DND-41 (cell line): ENCODE data around the gene KIF1A.
"Not testable (repeated sequence)": the region's sequence is repeated elsewhere in the genome, so short reads cannot be mapped to it uniquely, and the experiment has no call there.

Source experiments
- EZH2 ChIP-seq: IDR thresholded peaks from 3 replicates; pipeline ENCODE4 v1.6.1; 2012; ENCODE audit warnings: borderline replicate concordance, low read depth, mild to moderate bottlenecking, moderate library complexity, low read length, inconsistent platforms; ENCODE audit not compliant: severe bottlenecking
- TF ChIP-seq, protein P1 (sequence below): IDR thresholded peaks from 2 replicates; pipeline ENCODE4 v1.5.1; 2012; ENCODE audit warnings: borderline replicate concordance, low read length, moderate library complexity, mild to moderate bottlenecking; ENCODE audit not compliant: poor library complexity, severe bottlenecking; ENCODE audit errors: extremely low read depth

DNA sequence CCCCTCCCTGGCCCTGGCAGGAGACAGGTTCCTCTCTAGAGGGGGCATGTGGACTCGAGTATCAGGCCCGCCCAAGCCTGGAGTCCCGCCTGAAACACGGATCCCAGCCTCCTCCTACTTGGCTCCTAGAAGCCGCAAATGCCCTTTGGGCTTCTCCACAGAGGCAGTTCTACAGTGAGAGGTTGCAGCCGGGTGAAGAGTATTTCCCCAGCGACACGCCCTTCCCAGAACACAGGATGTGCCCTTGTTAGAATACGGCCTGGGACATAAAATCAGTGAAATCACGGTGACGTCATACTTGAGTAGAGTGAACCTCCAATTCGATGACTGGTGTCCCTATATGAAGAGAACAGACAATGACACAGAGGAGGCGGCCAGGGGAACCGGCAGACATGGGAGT lies 142.0 kb downstream of the KIF1A start:
- TF ChIP-seq, protein P1, sequence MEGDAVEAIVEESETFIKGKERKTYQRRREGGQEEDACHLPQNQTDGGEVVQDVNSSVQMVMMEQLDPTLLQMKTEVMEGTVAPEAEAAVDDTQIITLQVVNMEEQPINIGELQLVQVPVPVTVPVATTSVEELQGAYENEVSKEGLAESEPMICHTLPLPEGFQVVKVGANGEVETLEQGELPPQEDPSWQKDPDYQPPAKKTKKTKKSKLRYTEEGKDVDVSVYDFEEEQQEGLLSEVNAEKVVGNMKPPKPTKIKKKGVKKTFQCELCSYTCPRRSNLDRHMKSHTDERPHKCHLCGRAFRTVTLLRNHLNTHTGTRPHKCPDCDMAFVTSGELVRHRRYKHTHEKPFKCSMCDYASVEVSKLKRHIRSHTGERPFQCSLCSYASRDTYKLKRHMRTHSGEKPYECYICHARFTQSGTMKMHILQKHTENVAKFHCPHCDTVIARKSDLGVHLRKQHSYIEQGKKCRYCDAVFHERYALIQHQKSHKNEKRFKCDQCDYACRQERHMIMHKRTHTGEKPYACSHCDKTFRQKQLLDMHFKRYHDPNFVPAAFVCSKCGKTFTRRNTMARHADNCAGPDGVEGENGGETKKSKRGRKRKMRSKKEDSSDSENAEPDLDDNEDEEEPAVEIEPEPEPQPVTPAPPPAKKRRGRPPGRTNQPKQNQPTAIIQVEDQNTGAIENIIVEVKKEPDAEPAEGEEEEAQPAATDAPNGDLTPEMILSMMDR: not testable (repeated sequence)
- TF ChIP-seq EZH2: not testable (repeated sequence)
